Esophagus muscularis mucosa (tissue), 4 donors: ENCODE data around the gene FKRP. TPM values are rescaled to one million over a fixed set of nuclear protein-coding genes. Genes with fewer than 3 reads are reported as not detected.

Experiments
- DNase-seq: peaks from one replicate; pipeline ENCODE4 v3.0.0-alpha.2; 2017; ENCODE audit errors: extremely low spot score
- H3K27ac ChIP-seq, 4 donors: fragments of 200-600 bp; sonication (generic); replicated peaks in 1 of 4; 1 replicate in 3 of 4; 2 replicates in 1 of 4; pipeline ENCODE4 v1.5.1; 2016 to 2019; ENCODE audit warnings: mild to moderate bottlenecking in 1 of 4
- H3K27me3 ChIP-seq, 4 donors: fragments of 200-600 bp; sonication (generic); one replicate each; pipeline versions ENCODE4 v1.5.1 to v1.6.0; 2016 to 2019
- H3K36me3 ChIP-seq, 4 donors: fragments of 200-600 bp; sonication (generic); one replicate each; pipeline ENCODE4 v1.5.1; 2016 to 2019
- H3K4me1 ChIP-seq, 4 donors: fragments of 200-600 bp; sonication (generic); one replicate each; pipeline ENCODE4 v1.5.1; 2016 to 2019
- H3K4me3 ChIP-seq, 4 donors: fragments of 200-600 bp; sonication (generic); 1 replicate in 2 of 4; 2 replicates in 2 of 4; pipeline ENCODE4 v1.5.1; 2016 to 2019; ENCODE audit warnings: mild to moderate bottlenecking in 4 of 4, moderate library complexity in 1 of 4
- H3K9me3 ChIP-seq, 4 donors: fragments of 200-600 bp; sonication (generic); 1 replicate in 3 of 4; 2 replicates in 1 of 4; pipeline ENCODE4 v1.5.1; 2016 to 2019
- EP300 ChIP-seq: sonication (generic); formaldehyde crosslinking; IDR thresholded peaks from one replicate; pipeline ENCODE4 v1.6.1; 2017; ENCODE audit warnings: antibody characterized with exemption
- POLR2A ChIP-seq: fragments of 450-650 bp; IDR thresholded peaks from one replicate; pipeline ENCODE4 v1.6.1; 2017; ENCODE audit warnings: antibody characterized with exemption, moderate library complexity, mild to moderate bottlenecking, low read depth
- POLR2AphosphoS5 ChIP-seq, 2 donors: sonication (generic); formaldehyde crosslinking; IDR thresholded peaks; one replicate each; pipeline ENCODE4 v1.6.1; 2017; ENCODE audit warnings: antibody characterized with exemption in 2 of 2
- WGBS: methylation state at CpG from one replicate; pipeline ENCODE4 v1.1.5; 2018; 5-methylcytosine and 5-hydroxymethylcytosine counted together
- intact Hi-C: fragments of 100-400 bp; cut with DNase I; formaldehyde crosslinking; loops from one replicate; pipeline ENCODE4 v1.15.1; 2023
- total RNA-seq, 4 donors: library from RNA; depleted of rRNA; stranded (reverse); fragments of >200 nt; gene quantifications; one replicate each; pipeline versions ENCODE4 v1.1.0 to v1.2.1, GENCODE V29; 2016
- TF ChIP-seq, protein P1 (sequence below), 3 experiments: fragments of 200-600 bp in 2 of 3; fragments of 450-650 bp in 1 of 3; sonication (generic) in 2 of 3; IDR thresholded peaks; one replicate each; pipeline ENCODE4 v1.5.1; 2017 to 2019; ENCODE audit warnings: antibody characterized with exemption in 3 of 3, mild to moderate bottlenecking in 2 of 3, moderate library complexity in 1 of 3

The FKRP gene
- total RNA-seq, 4 donors from 2014 or later, result 22.4 to 30.3 (median 26.5) TPM

DNA sequence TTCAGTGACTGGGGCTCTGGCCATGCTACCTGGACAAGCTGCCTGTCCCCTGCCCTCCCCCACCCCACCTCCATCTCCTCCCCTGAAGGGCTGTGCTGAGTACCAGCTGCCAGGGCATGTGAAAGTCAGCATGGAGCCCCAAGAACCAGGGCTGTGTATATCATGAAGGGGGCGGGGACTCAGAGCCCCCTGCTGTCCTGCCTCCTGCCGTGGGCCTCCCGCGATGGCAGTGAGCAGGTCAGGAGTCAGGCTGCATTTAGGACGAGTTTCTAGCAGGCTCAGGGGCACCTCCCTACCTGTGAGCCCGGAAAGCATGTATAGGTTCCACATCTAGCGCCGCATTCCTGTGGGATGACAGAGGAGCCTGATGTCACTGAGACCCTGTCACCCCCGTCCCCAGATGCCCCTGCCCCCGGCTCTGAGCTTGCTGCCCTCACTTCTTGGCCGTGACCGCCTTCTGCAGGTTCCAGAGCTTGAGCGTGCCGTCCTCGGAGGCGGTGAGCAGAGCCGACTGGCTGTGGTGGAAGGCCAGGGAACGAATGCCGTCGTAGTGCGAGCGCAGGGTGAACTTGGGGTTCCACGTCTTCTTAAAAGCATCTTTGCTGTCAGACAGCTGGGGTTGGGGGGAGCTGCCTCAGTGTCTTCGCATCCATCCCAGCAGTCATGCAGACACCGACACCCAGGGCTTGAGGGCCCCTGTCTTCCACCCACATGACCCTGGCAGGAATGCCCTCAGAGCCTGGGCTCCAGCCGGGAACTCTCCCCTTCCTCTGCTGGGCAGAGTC lies 20.6 kb upstream of the FKRP start:
- Histone ChIP-seq H3K4me3 (no peak overlapping the region), H3K4me1 (peaks cover 15 to 39% (median 34%) of the 10 kb centered on the region in 4 donors), H3K36me3 (peaks cover 68 to 100% (median 97%) of the 10 kb centered on the region in 4 donors), H3K9me3 (no peaks in the 10 kb centered on the region), H3K27ac (no peak overlapping the region), H3K27me3 (no peaks in the 10 kb centered on the region)
- DNase-seq, result no peak
- intact Hi-C loops, result no loop called here
- no peak for TF ChIP-seq POLR2A
- TF ChIP-seq, protein P1, sequence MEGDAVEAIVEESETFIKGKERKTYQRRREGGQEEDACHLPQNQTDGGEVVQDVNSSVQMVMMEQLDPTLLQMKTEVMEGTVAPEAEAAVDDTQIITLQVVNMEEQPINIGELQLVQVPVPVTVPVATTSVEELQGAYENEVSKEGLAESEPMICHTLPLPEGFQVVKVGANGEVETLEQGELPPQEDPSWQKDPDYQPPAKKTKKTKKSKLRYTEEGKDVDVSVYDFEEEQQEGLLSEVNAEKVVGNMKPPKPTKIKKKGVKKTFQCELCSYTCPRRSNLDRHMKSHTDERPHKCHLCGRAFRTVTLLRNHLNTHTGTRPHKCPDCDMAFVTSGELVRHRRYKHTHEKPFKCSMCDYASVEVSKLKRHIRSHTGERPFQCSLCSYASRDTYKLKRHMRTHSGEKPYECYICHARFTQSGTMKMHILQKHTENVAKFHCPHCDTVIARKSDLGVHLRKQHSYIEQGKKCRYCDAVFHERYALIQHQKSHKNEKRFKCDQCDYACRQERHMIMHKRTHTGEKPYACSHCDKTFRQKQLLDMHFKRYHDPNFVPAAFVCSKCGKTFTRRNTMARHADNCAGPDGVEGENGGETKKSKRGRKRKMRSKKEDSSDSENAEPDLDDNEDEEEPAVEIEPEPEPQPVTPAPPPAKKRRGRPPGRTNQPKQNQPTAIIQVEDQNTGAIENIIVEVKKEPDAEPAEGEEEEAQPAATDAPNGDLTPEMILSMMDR (IDR thresholded peaks at IDR 0.05), result no peak
- TF ChIP-seq POLR2AphosphoS5 (IDR thresholded peaks at IDR 0.05), result no peak
- TF ChIP-seq EP300, result no peak
- WGBS, result 78% methylated on average over 4 of the region's 26 CpGs

DNA sequence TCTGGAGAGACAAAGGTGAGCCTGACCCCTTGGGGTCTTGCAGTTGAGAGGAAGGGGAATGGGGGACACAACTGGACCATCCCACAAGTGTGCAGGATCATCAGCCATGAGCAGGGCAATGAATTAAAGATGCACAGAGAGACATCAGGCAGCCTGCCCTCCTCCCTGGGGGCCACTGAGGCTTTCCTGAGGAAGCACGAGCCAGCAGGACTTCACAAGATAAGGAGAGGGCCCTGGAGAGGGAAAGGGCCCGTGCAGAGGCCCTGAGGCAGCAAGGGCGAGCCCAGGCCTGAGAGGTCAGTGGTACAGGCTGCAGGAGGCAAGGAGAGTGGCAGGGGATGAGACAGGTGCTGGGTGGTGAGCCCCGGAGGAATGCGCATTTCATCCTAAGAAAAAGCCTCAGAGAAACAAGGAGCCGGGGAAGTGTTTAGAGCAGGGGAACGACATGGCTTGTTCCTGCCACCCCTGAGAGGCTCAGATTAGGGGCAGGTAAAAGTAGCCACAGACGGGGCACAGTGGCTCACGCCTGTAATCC lies 19.9 kb upstream of the FKRP start:
- intact Hi-C loops, result no loop called here
- H3K4me3 ChIP-seq, result no peak overlapping the region
- no peaks in the 10 kb centered on the region for H3K9me3 ChIP-seq
- DNase-seq, result no peak
- WGBS, result 76% methylated on average over 9 of the region's 9 CpGs
- TF ChIP-seq, protein P1 (IDR thresholded peaks at IDR 0.05), result no peak
- TF ChIP-seq EP300, result no peak
- TF ChIP-seq POLR2A, result no peak
- no peak for TF ChIP-seq POLR2AphosphoS5 (IDR thresholded peaks at IDR 0.05)
- H3K36me3 ChIP-seq, result peaks cover 65 to 100% (median 97%) of the 10 kb centered on the region in 4 donors
- H3K4me1 ChIP-seq, result peaks cover 15 to 44% (median 37%) of the 10 kb centered on the region in 4 donors
- H3K27ac ChIP-seq, result no peak overlapping the region
- H3K27me3 ChIP-seq, result no peaks in the 10 kb centered on the region

DNA sequence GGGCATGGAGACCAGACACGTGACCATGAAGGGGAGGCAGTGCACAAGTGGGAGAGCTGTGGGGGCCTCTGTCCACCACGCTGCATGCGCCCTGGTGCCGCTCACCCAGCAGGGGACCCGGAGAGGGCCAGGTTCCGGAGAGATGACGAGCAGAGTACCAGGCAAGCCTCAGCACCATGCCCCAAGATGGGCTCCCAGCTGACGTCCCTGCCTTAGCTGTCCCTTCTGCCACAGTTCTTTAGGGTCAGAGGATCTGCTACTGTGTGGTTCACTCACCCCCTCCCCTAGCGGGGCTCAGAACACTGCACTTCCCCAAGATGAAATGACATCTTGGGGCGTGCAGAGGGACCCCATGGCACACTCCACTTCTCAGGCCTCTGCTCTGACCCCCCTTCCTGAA lies 19.3 kb upstream of the FKRP start:
- Histone ChIP-seq H3K36me3 (peaks cover 65 to 100% (median 97%) of the 10 kb centered on the region in 4 donors), H3K27ac (no peak overlapping the region)
- 83% methylated on average over 10 of the region's 10 CpGs for WGBS

DNA sequence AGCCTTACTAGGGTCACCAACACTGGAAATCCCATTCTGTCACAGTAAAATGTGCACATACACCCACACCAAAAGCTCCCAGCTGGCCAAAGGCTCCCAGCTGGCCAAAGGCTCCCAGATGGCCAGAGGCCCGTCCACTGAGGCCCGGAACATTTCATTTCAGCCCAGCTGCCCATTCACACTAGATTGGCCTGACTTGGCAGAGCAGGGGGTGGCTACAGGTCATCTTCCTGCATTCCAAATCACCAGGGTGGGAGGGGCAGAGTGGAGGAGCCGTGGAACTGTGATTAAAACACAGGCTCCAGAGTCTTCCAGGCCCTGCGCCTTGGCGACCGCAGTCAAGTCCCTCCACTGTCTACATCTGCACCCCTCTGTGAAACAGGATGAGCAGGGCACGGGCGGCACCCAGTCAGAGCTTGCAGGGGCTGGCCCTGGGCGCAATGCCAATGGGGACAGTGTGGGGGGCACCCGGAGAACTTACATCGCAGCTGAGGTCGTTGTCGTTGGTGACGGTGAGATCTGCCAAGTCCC lies 18.8 kb upstream of the FKRP start:
- intact Hi-C loops, result no loop called here
- Histone ChIP-seq H3K36me3 (peaks cover 61 to 100% (median 97%) of the 10 kb centered on the region in 4 donors), H3K9me3 (no peaks in the 10 kb centered on the region), H3K27ac (peak overlapping the region in 2 of 4 donors; percentile 24 to 64), H3K4me3 (no peak overlapping the region), H3K27me3 (no peaks in the 10 kb centered on the region), H3K4me1 (peaks cover 15 to 48% (median 41%) of the 10 kb centered on the region in 4 donors)
- 65% methylated on average over 13 of the region's 14 CpGs for WGBS
- TF ChIP-seq, protein P1 (IDR thresholded peaks at IDR 0.05), result no peak
- TF ChIP-seq EP300 (no peak), POLR2A (no peak), POLR2AphosphoS5 (IDR thresholded peaks at IDR 0.05) (no peak)
- no peak for DNase-seq

More for the DNA sequence above, 19.3 kb upstream of the FKRP start:
- no peak overlapping the region for H3K4me3 ChIP-seq
- TF ChIP-seq POLR2AphosphoS5 (IDR thresholded peaks at IDR 0.05), result no peak
- no peak for TF ChIP-seq POLR2A
- TF ChIP-seq, protein P1 (IDR thresholded peaks at IDR 0.05), result no peak
- TF ChIP-seq EP300, result no peak
- no peaks in the 10 kb centered on the region for H3K27me3 ChIP-seq
- intact Hi-C loops, result no loop called here
- DNase-seq, result no peak
- H3K4me1 ChIP-seq, result peaks cover 15 to 44% (median 39%) of the 10 kb centered on the region in 4 donors
- no peaks in the 10 kb centered on the region for H3K9me3 ChIP-seq
